ENCODE data around the gene EML6. TPM values are rescaled to one million over a fixed set of nuclear protein-coding genes. Genes with fewer than 3 reads are reported as not detected.
"Not testable (repeated sequence)": the region's sequence is repeated elsewhere in the genome, so short reads cannot be mapped to it uniquely, and the experiment has no call there.

EML6 gene
- total RNA-seq, 1 donor: 2.7 TPM

- no peak for DNase-seq (ENCODE audit: low read depth in 2 of 3, low spot score in 2 of 3)
These were observed 116.2 kb downstream of the EML6 start for GRCh38 chr2:54839461-54840255.

- DNase-seq (ENCODE audit: low read depth in 2 of 3, low spot score in 2 of 3): no peak
These were observed 117.4 kb downstream of the EML6 start for GRCh38 chr2:54840559-54841468.

- DNase-seq (ENCODE audit: low read depth in 2 of 3, low spot score in 2 of 3): not testable (repeated sequence)
These were observed 118.0 kb downstream of the EML6 start for GRCh38 chr2:54841500-54841899.

- no peak for DNase-seq (ENCODE audit: low read depth in 2 of 3, low spot score in 2 of 3)
These were observed 121.6 kb downstream of the EML6 start for GRCh38 chr2:54845094-54845493.

GRCh38 chr2:54845514-54845913 lies 122.1 kb downstream of the EML6 start:
- DNase-seq (ENCODE audit: low read depth in 2 of 3, low spot score in 2 of 3): no peak

- DNase-seq (ENCODE audit: low read depth in 2 of 3, low spot score in 2 of 3): no peak
These were observed 127.0 kb downstream of the EML6 start for GRCh38 chr2:54850171-54851122.

- DNase-seq (ENCODE audit: low read depth in 2 of 3, low spot score in 2 of 3): no peak
These were observed 130.3 kb downstream of the EML6 start for GRCh38 chr2:54853616-54854310.

GRCh38 chr2:54855434-54855833 lies 132.0 kb downstream of the EML6 start:
- no peak for DNase-seq (ENCODE audit: low read depth in 2 of 3, low spot score in 2 of 3)

- DNase-seq (ENCODE audit: low read depth in 2 of 3, low spot score in 2 of 3): no peak
These were observed 134.7 kb downstream of the EML6 start for GRCh38 chr2:54858021-54858681.

GRCh38 chr2:54859416-54859815 lies 136.0 kb downstream of the EML6 start:
- DNase-seq (ENCODE audit: low read depth in 2 of 3, low spot score in 2 of 3): no peak

- DNase-seq (ENCODE audit: low read depth in 2 of 3, low spot score in 2 of 3): no peak
These were observed 136.7 kb downstream of the EML6 start for GRCh38 chr2:54859997-54860701.

- no peak for DNase-seq (ENCODE audit: low read depth in 2 of 3, low spot score in 2 of 3)
These were observed 138.8 kb downstream of the EML6 start for GRCh38 chr2:54862229-54862628.

- DNase-seq (ENCODE audit: low read depth in 2 of 3, low spot score in 2 of 3): no peak
These were observed 139.3 kb downstream of the EML6 start for GRCh38 chr2:54862742-54863141.

- no peak for DNase-seq (ENCODE audit: low read depth in 2 of 3, low spot score in 2 of 3)
These were observed 140.2 kb downstream of the EML6 start for GRCh38 chr2:54863660-54864059.

GRCh38 chr2:54864096-54864495 lies 140.6 kb downstream of the EML6 start:
- no peak for DNase-seq (ENCODE audit: low read depth in 2 of 3, low spot score in 2 of 3)

GRCh38 chr2:54864727-54865126 lies 141.3 kb downstream of the EML6 start:
- DNase-seq (ENCODE audit: low read depth in 2 of 3, low spot score in 2 of 3): no peak

- no peak for DNase-seq (ENCODE audit: low read depth in 2 of 3, low spot score in 2 of 3)
These were observed 142.7 kb downstream of the EML6 start for GRCh38 chr2:54866179-54866578.

GRCh38 chr2:54866868-54867267 lies 143.4 kb downstream of the EML6 start:
- DNase-seq (ENCODE audit: low read depth in 2 of 3, low spot score in 2 of 3): peak in 1 of 3 donors; percentile 11

GRCh38 chr2:54867457-54867856 lies 144.0 kb downstream of the EML6 start:
- DNase-seq (ENCODE audit: low read depth in 2 of 3, low spot score in 2 of 3): no peak

Measured in hematopoietic multipotent progenitor cell (in vitro differentiated cells).